IPS-18a (cell line): ENCODE results near the gene ENPP7.
A peak's percentile ranks its signal among the peaks of the same experiment; 100 is the strongest.
"Not testable (repeated sequence)": the region's sequence is repeated elsewhere in the genome, so short reads cannot be mapped to it uniquely, and the experiment has no call there.

Source experiments
- H3K27ac ChIP-seq: one replicate; pipeline ENCODE4 v1.5.1; 2013; ENCODE audit warnings: low read length
- H3K27me3 ChIP-seq: one replicate; pipeline ENCODE4 v1.6.1; 2013; ENCODE audit warnings: mild to moderate bottlenecking, low read length; ENCODE audit not compliant: control insufficient read depth, insufficient read depth
- H3K36me3 ChIP-seq: one replicate; pipeline ENCODE4 v1.6.1; 2013; ENCODE audit warnings: low read depth, low read length; ENCODE audit not compliant: control insufficient read depth
- H3K4me1 ChIP-seq: one replicate; pipeline ENCODE4 v1.6.1; 2013; ENCODE audit warnings: low read depth, low read length; ENCODE audit not compliant: control insufficient read depth
- H3K4me3 ChIP-seq: one replicate; pipeline ENCODE4 v1.5.1; 2013; ENCODE audit warnings: low read length
- H3K9ac ChIP-seq: one replicate; pipeline ENCODE4 v1.6.1; 2013; ENCODE audit warnings: mild to moderate bottlenecking, low read length, moderate library complexity
- H3K9me3 ChIP-seq: one replicate; pipeline ENCODE4 v1.6.1; 2013; ENCODE audit warnings: low read depth, low read length; ENCODE audit not compliant: control insufficient read depth

Gene ENPP7

GRCh38 chr17:79758271-79758670 lies 27.5 kb downstream of the ENPP7 start:
- Histone ChIP-seq H3K27me3 (no peaks in the 10 kb centered on the region), H3K4me1 (no peaks in the 10 kb centered on the region), H3K9me3 (no peaks in the 10 kb centered on the region), H3K9ac (no peak overlapping the region), H3K36me3 (no peaks in the 10 kb centered on the region), H3K27ac (no peak overlapping the region), H3K4me3 (no peak overlapping the region)

GRCh38 chr17:79760197-79760906 lies 29.6 kb downstream of the ENPP7 start:
- no peak overlapping the region for H3K4me3 ChIP-seq

GRCh38 chr17:79761894-79762589 lies 31.3 kb downstream of the ENPP7 start:
- Histone ChIP-seq H3K9ac (no peak overlapping the region), H3K4me1 (no peaks in the 10 kb centered on the region), H3K27me3 (no peaks in the 10 kb centered on the region), H3K9me3 (no peaks in the 10 kb centered on the region), H3K4me3 (no peak overlapping the region), H3K36me3 (no peaks in the 10 kb centered on the region), H3K27ac (no peak overlapping the region)

More at GRCh38 chr17:79760197-79760906, 29.6 kb downstream of the ENPP7 start:
- H3K9ac ChIP-seq, result no peak overlapping the region
- no peaks in the 10 kb centered on the region for H3K36me3 ChIP-seq
- no peaks in the 10 kb centered on the region for H3K9me3 ChIP-seq
- H3K27me3 ChIP-seq, result no peaks in the 10 kb centered on the region
- no peak overlapping the region for H3K27ac ChIP-seq
- H3K4me1 ChIP-seq, result no peaks in the 10 kb centered on the region

GRCh38 chr17:79765708-79766107 lies 35.0 kb downstream of the ENPP7 start:
- no peak overlapping the region for H3K9ac ChIP-seq
- H3K9me3 ChIP-seq, result no peaks in the 10 kb centered on the region
- no peaks in the 10 kb centered on the region for H3K36me3 ChIP-seq
- no peak overlapping the region for H3K4me3 ChIP-seq
- H3K4me1 ChIP-seq, result no peaks in the 10 kb centered on the region
- H3K27me3 ChIP-seq, result no peaks in the 10 kb centered on the region
- no peak overlapping the region for H3K27ac ChIP-seq

DNA sequence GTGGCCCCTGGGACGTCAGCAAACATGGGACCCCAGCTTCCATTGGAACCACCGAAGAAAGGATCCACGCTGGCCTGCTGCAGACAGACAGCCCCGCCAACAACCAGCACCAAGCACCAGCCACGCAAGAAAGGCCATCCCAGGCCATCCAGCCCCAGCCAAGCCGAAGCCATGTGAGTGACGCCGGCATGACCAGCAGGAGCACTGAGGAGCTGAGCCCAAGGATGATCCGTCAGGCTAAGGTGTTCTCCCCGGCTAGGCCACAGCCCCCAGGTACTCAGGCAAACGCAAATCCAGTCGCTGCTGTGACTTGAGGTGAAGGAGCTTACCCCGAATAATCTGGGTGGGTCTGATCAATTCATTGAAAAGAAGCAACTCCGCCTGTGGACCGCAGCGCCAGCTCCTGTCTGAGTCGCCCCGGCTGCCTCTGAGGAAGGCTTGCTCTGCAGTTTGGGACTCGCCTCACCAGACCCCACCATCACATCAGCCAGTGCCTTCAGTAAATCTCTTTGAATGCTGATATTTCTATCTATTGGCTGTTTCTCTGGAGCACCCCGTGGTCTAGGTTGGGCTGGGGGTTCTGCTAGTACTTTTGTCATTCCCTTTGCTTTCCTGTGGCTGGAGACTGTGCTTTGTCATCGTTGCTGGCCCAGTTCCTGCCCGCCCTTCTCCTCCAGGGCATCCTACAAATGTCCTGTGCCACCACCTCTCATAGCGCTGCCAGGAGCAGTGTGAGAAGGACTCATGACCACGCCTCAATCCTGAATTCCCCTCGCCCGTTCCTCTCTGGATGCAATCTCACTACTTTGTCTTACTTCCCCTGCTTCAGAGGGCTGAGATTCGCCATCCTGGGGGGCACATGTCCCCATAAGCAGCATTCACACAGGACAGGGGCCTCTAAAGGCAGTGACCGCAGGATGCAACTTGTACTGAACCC lies 39.1 kb downstream of the ENPP7 start:
- no peak overlapping the region for H3K27ac ChIP-seq
- H3K9ac ChIP-seq, result no peak overlapping the region
- no peak overlapping the region for H3K4me3 ChIP-seq
- H3K36me3 ChIP-seq, result no peaks in the 10 kb centered on the region
- H3K9me3 ChIP-seq, result no peaks in the 10 kb centered on the region
- H3K27me3 ChIP-seq, result peaks cover 2% of the 10 kb centered on the region
- H3K4me1 ChIP-seq, result no peaks in the 10 kb centered on the region

DNA sequence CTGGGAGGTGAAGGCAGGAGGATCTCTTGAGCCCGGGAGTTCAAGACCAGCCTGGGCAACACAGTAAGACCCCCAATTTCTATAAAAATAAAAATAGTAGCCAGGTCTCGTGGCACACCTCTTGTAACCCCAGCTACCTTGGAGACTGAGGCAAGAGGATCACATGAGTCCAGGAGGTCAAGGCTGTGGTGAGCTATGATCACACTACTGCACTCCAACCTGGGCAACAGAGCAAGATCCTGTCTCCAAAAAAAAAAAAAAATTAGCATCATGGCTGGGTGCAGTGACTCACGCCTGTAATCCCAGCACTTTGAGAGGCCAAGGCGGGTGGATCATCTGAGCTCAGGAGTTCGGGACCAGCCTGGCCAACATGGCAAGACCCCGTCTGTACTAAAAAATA lies 40.5 kb downstream of the ENPP7 start:
- H3K9me3 ChIP-seq, result no peaks in the 10 kb centered on the region
- no peak overlapping the region for H3K27ac ChIP-seq
- peaks cover 4% of the 10 kb centered on the region for H3K4me1 ChIP-seq
- H3K4me3 ChIP-seq, result no peak overlapping the region
- no peaks in the 10 kb centered on the region for H3K36me3 ChIP-seq
- no peak overlapping the region for H3K9ac ChIP-seq
- peaks cover 16% of the 10 kb centered on the region for H3K27me3 ChIP-seq

DNA sequence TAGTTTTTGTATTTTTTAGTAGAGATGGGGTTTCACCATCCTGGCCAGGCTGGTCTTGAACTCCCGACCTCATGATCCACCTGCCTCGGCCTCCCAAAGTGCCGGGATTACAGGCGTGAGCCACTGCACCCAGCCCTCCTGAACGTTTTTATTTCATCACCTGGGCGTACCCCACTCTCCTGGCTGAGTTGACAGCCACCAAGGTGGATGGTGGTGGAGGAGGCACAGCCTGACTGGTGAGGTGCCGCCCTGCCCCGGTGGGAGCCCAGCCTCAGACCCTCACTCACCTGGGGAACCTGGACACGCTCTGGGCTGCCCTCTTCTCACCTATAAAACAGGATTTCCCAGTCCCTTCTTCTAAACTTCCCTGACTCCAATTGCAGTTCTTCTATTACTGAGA lies 42.0 kb downstream of the ENPP7 start:
- not testable (repeated sequence) for H3K9ac ChIP-seq

GRCh38 chr17:79774561-79774975 lies 43.8 kb downstream of the ENPP7 start:
- Histone ChIP-seq H3K9me3 (no peaks in the 10 kb centered on the region), H3K36me3 (peaks cover 2% of the 10 kb centered on the region), H3K4me1 (peaks cover 15% of the 10 kb centered on the region), H3K27ac (no peak overlapping the region), H3K4me3 (no peak overlapping the region), H3K9ac (no peak overlapping the region), H3K27me3 (peaks cover 24% of the 10 kb centered on the region)

More for the DNA sequence above, 42.0 kb downstream of the ENPP7 start:
- H3K27ac ChIP-seq, H3K36me3 ChIP-seq, H3K9me3 ChIP-seq, H3K4me3 ChIP-seq: not testable (repeated sequence)
- H3K27me3 ChIP-seq, result peaks cover 24% of the 10 kb centered on the region
- H3K4me1 ChIP-seq, result peaks cover 12% of the 10 kb centered on the region

DNA sequence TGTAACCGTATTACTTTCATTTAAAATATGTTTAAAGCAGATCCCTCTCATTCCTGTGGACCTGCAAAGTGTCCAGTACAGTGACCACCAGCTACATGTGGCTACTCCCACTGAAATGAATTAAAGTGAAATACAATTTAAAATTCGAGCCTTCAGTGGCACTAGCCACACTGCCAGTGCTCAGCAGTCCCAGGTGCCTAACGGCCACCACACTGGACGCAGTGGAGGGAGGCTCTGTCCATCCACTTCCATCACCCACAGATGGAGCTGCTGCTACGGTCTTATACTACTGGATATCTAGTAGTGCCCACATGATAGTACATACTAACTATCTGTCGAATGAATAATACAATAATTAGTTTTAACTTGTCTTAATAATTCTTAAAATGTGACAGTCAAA lies 44.9 kb downstream of the ENPP7 start:
- H3K36me3 ChIP-seq, result peaks cover 13% of the 10 kb centered on the region
- peaks cover 17% of the 10 kb centered on the region for H3K4me1 ChIP-seq
- H3K27ac ChIP-seq, result no peak overlapping the region
- H3K4me3 ChIP-seq, result no peak overlapping the region
- H3K9ac ChIP-seq, result no peak overlapping the region
- no peaks in the 10 kb centered on the region for H3K9me3 ChIP-seq
- H3K27me3 ChIP-seq, result peaks cover 24% of the 10 kb centered on the region

DNA sequence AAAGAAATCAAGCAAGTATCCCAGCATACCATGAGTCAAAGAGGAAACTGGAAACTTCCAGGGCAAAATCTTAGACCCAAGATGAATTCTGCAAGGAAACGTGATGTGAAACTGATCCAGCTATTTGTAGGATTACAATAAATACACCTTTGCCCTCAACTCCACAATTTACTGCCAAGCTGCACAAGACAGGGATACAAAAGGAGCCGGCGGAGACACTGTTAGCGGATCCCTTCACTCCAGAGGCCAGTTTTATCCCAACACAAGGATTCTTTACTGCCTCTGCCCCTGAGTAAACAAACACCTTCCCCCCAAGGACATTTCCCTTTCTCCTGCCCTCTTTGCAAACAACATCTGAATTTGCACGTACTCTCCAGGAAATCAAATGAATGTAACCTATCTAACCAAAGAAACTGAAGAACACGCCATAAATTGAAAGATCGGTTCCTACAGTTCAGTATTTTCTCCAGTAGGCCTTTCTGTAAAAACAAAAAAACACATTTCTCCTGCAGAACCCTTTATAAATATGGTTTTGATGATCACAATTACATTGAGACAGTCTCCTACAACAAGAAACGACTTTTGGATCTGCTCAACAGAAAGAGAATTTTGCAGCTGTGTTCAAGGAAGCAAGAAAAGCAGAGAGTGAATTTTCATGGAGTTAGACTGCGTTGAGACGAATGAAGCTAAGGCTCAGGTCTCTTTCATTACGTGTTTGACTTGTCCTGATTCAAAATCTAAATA lies 45.8 kb downstream of the ENPP7 start:
- peak overlapping the region; percentile 79 for H3K9ac ChIP-seq
- peak overlapping the region; percentile 68 for H3K4me3 ChIP-seq
- peaks cover 24% of the 10 kb centered on the region for H3K27me3 ChIP-seq
- H3K27ac ChIP-seq, result no peak overlapping the region
- H3K4me1 ChIP-seq, result peaks cover 17% of the 10 kb centered on the region
- peaks cover 21% of the 10 kb centered on the region for H3K36me3 ChIP-seq
- no peaks in the 10 kb centered on the region for H3K9me3 ChIP-seq
